ELR (cell line): ENCODE results near the gene EIF1B.

Experiments used
- DNase-seq: peaks from one replicate; pipeline ENCODE4 v3.0.0-alpha.2; 2015; ENCODE audit warnings: low read depth

The EIF1B gene

GRCh38 chr3:40341671-40342070, 32.2 kb downstream of the EIF1B start:
- DNase-seq = no peak

- DNase-seq = no peak
These were observed 41.0 kb downstream of the EIF1B start for GRCh38 chr3:40350529-40350928.

- no peak for DNase-seq
These were observed 45.9 kb downstream of the EIF1B start for GRCh38 chr3:40355410-40355809.

GRCh38 chr3:40358454-40358853, 48.9 kb downstream of the EIF1B start:
- no peak for DNase-seq
